CD4-positive, alpha-beta memory T cell (primary cell): ENCODE measurements around the gene FMN2. TPM values are rescaled to one million over a fixed set of nuclear protein-coding genes. Genes with fewer than 3 reads are reported as not detected.

Experiments
- CTCF ChIA-PET: fragments of 350-600 bp; sonication (Branson Sonifier 250); formaldehyde crosslinking; loops from one replicate; lab custom pipeline; 2021; ENCODE audit warnings: inconsistent platforms; ENCODE audit not compliant: partially characterized antibody; lab: Charles Lee
- POLR2A ChIA-PET: fragments of 350-600 bp; sonication (Branson Sonifier 250); formaldehyde crosslinking; loops from one replicate; lab custom pipeline; 2021; ENCODE audit not compliant: partially characterized antibody; lab: Charles Lee
- DNase-seq, 5 donors: peaks; one replicate each; pipeline versions ENCODE4 v3.0.0 to v3.0.0-alpha.2; 2020 to 2022; ENCODE audit warnings: mixed read lengths in 1 of 5
- H3K27ac ChIP-seq: one replicate; pipeline ENCODE4 v1.7.0; 2013; ENCODE audit warnings: low read depth, low read length
- H3K27me3 ChIP-seq: 2 replicates; pipeline ENCODE4 v1.7.0; 2013; ENCODE audit warnings: mild to moderate bottlenecking, low read length, moderate library complexity; ENCODE audit not compliant: insufficient read depth
- H3K36me3 ChIP-seq: 2 replicates; pipeline ENCODE4 v1.7.0; 2013; ENCODE audit warnings: mild to moderate bottlenecking, low read length, moderate library complexity; ENCODE audit not compliant: insufficient read depth
- H3K4me1 ChIP-seq: 2 replicates; pipeline ENCODE4 v1.7.0; 2013; ENCODE audit warnings: mild to moderate bottlenecking, low read length, moderate library complexity; ENCODE audit not compliant: insufficient read depth
- H3K4me3 ChIP-seq, 2 donors: one replicate each; pipeline ENCODE4 v1.7.0; 2013; ENCODE audit warnings: low read length in 2 of 2, mild to moderate bottlenecking in 1 of 2
- H3K9me3 ChIP-seq, 2 donors: one replicate each; pipeline ENCODE4 v1.7.0; 2013; ENCODE audit warnings: low read length in 2 of 2, control low read depth in 1 of 2; ENCODE audit not compliant: control insufficient read depth in 1 of 2
- H3K27ac Mint-ChIP-seq, 7 donors: one replicate each; pipeline ENCODE4 v1.8.0; 2020 to 2021; ENCODE audit warnings: mixed read lengths in 7 of 7, mild to moderate bottlenecking in 6 of 7, inconsistent platforms in 3 of 7, moderate library complexity in 3 of 7
- H3K27me3 Mint-ChIP-seq, 2 donors: one replicate each; pipeline ENCODE4 v1.8.0; 2020 to 2021; ENCODE audit warnings: mixed read lengths in 2 of 2
- H3K36me3 Mint-ChIP-seq, 2 donors: one replicate each; pipeline ENCODE4 v1.8.0; 2020 to 2021; ENCODE audit warnings: mixed read lengths in 2 of 2, inconsistent platforms in 1 of 2, mild to moderate bottlenecking in 1 of 2
- H3K4me1 Mint-ChIP-seq, 4 donors: one replicate each; pipeline ENCODE4 v1.8.0; 2020 to 2021; ENCODE audit warnings: mixed read lengths in 4 of 4, mild to moderate bottlenecking in 1 of 4
- H3K4me3 Mint-ChIP-seq, 8 donors: one replicate each; pipeline ENCODE4 v1.8.0; 2020 to 2021; ENCODE audit warnings: mixed read lengths in 8 of 8, mild to moderate bottlenecking in 7 of 8, moderate library complexity in 6 of 8, inconsistent platforms in 3 of 8
- H3K9me3 Mint-ChIP-seq, 8 donors: one replicate each; pipeline ENCODE4 v1.8.0; 2020 to 2021; ENCODE audit warnings: mixed read lengths in 8 of 8, mild to moderate bottlenecking in 5 of 8, inconsistent platforms in 3 of 8, moderate library complexity in 1 of 8
- intact Hi-C: fragments of 100-400 bp; cut with micrococcal nuclease; formaldehyde crosslinking; loops from one replicate; pipeline ENCODE4 v1.15.1; 2023
- polyA plus RNA-seq, 2 donors: library from polyadenylated mRNA; unstranded; fragments of 300-500 nt; fragmentation: Illumina TruSeq; gene quantifications; one replicate each; pipeline ENCODE4 v1.2.3, GENCODE V29; 2021
- total RNA-seq, 2 experiments: library from RNA; stranded (reverse); gene quantifications; one replicate each; pipeline ENCODE4 v1.2.3, GENCODE V29; 2021

Gene FMN2
- total and polyA plus RNA-seq, 4 experiments from 2014 or later = not detected

GRCh38 chr1:240107058-240107684 is 15.5 kb downstream of the FMN2 start:
- Histone ChIP-seq H3K36me3 (no peaks in the 10 kb centered on the region), H3K27me3 (no peaks in the 10 kb centered on the region), H3K4me3 (no peak overlapping the region), H3K4me1 (no peaks in the 10 kb centered on the region), H3K9me3 (no peaks in the 10 kb centered on the region), H3K27ac (no peak overlapping the region)
- Mint-ChIP-seq H3K27me3 (peaks cover 0 to 5% of the 10 kb centered on the region in 2 donors), H3K9me3 (peaks cover 0 to 4% (median under 1%) of the 10 kb centered on the region in 8 donors), H3K4me1 (no peaks in the 10 kb centered on the region), H3K4me3 (no peak overlapping the region), H3K36me3 (no peaks in the 10 kb centered on the region), H3K27ac (no peak overlapping the region)
- ChIA-PET CTCF (no interaction called here), POLR2A (no interaction called here)
- intact Hi-C loops = no loop called here
- no peak for DNase-seq

GRCh38 chr1:240109130-240109529 is 17.4 kb downstream of the FMN2 start:
- H3K27ac ChIP-seq = no peak overlapping the region
- no peaks in the 10 kb centered on the region for H3K27me3 ChIP-seq
- H3K9me3 Mint-ChIP-seq = peaks cover 0 to 2% (median 0%) of the 10 kb centered on the region in 8 donors
- H3K27me3 Mint-ChIP-seq = peaks cover 0 to 2% of the 10 kb centered on the region in 2 donors
- no peak overlapping the region for H3K4me3 ChIP-seq
- intact Hi-C loops = no loop called here
- no peaks in the 10 kb centered on the region for H3K36me3 Mint-ChIP-seq
- no peaks in the 10 kb centered on the region for H3K36me3 ChIP-seq
- no peak overlapping the region for H3K27ac Mint-ChIP-seq
- no peak for DNase-seq
- no peak overlapping the region for H3K4me3 Mint-ChIP-seq
- H3K4me1 Mint-ChIP-seq = no peaks in the 10 kb centered on the region
- POLR2A ChIA-PET = no interaction called here
- no peaks in the 10 kb centered on the region for H3K9me3 ChIP-seq
- no peaks in the 10 kb centered on the region for H3K4me1 ChIP-seq
- CTCF ChIA-PET = no interaction called here

- H3K4me3 Mint-ChIP-seq = no peak overlapping the region
- intact Hi-C loops = no loop called here
- POLR2A ChIA-PET = no interaction called here
Observed at GRCh38 chr1:240109920-240110636, 18.4 kb downstream of the FMN2 start.

GRCh38 chr1:240111558-240111957 is 19.9 kb downstream of the FMN2 start:
- H3K27me3 ChIP-seq = no peaks in the 10 kb centered on the region
- POLR2A ChIA-PET = no interaction called here
- no peaks in the 10 kb centered on the region for H3K4me1 Mint-ChIP-seq
- no peaks in the 10 kb centered on the region for H3K4me1 ChIP-seq
- intact Hi-C loops = no loop called here
- H3K4me3 ChIP-seq = no peak overlapping the region
- no peak overlapping the region for H3K27ac Mint-ChIP-seq
- CTCF ChIA-PET = no interaction called here
- H3K9me3 Mint-ChIP-seq = peaks cover 0 to 2% (median 0%) of the 10 kb centered on the region in 8 donors
- no peak overlapping the region for H3K4me3 Mint-ChIP-seq
- H3K27me3 Mint-ChIP-seq = peaks cover 0 to 4% of the 10 kb centered on the region in 2 donors
- no peaks in the 10 kb centered on the region for H3K36me3 ChIP-seq
- H3K9me3 ChIP-seq = no peaks in the 10 kb centered on the region
- DNase-seq = no peak
- H3K36me3 Mint-ChIP-seq = no peaks in the 10 kb centered on the region
- no peak overlapping the region for H3K27ac ChIP-seq

More at GRCh38 chr1:240109920-240110636, 18.4 kb downstream of the FMN2 start:
- Histone ChIP-seq H3K4me3 (no peak overlapping the region), H3K27ac (no peak overlapping the region), H3K4me1 (no peaks in the 10 kb centered on the region), H3K27me3 (no peaks in the 10 kb centered on the region), H3K9me3 (no peaks in the 10 kb centered on the region), H3K36me3 (no peaks in the 10 kb centered on the region)
- Mint-ChIP-seq H3K9me3 (peaks cover 0 to 2% (median 0%) of the 10 kb centered on the region in 8 donors), H3K27me3 (peaks cover 0 to 1% of the 10 kb centered on the region in 2 donors), H3K36me3 (no peaks in the 10 kb centered on the region), H3K27ac (no peak overlapping the region), H3K4me1 (no peaks in the 10 kb centered on the region)
- DNase-seq = no peak
- CTCF ChIA-PET = no interaction called here

- Histone ChIP-seq H3K4me1 (no peaks in the 10 kb centered on the region), H3K27me3 (no peaks in the 10 kb centered on the region), H3K36me3 (no peaks in the 10 kb centered on the region), H3K27ac (no peak overlapping the region), H3K4me3 (no peak overlapping the region), H3K9me3 (no peaks in the 10 kb centered on the region)
- Mint-ChIP-seq H3K4me1 (no peaks in the 10 kb centered on the region), H3K9me3 (no peaks in the 10 kb centered on the region), H3K4me3 (no peak overlapping the region), H3K27ac (no peak overlapping the region), H3K36me3 (no peaks in the 10 kb centered on the region), H3K27me3 (peaks cover 0 to 3% of the 10 kb centered on the region in 2 donors)
- ChIA-PET POLR2A (no interaction called here), CTCF (interaction anchor here (1.0 kb wide), 1 partner anchor 9 kb away, joined by 3 read pairs; no protein-coding TSS in a partner anchor)
- intact Hi-C loops = no loop called here
- no peak for DNase-seq
Observed at GRCh38 chr1:240114222-240114621, 22.5 kb downstream of the FMN2 start.

DNA sequence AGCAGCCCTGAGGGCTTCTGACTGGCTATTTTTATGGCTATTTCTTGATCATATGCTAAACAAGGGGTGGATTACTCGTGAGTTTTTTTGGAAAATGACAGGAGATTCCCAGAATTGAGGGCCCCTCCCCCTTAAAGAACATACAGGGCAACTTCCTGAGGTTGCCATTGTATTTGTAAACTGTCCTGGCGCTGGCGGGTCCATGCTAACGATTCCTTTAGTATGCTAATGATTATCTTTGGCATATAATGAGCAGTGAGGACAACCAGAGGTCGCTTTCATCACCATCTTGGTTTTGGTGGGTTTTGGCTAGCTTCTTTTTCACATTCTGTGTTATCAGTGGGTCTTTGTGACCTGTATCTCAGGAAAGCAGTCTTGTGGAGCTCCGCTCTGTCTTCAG is 24.1 kb downstream of the FMN2 start:
- no peaks in the 10 kb centered on the region for H3K4me1 Mint-ChIP-seq
- peaks cover 0 to 3% (median 0%) of the 10 kb centered on the region in 8 donors for H3K9me3 Mint-ChIP-seq
- H3K4me1 ChIP-seq = no peaks in the 10 kb centered on the region
- H3K27ac Mint-ChIP-seq = no peak overlapping the region
- H3K27ac ChIP-seq = no peak overlapping the region
- POLR2A ChIA-PET = no interaction called here
- intact Hi-C loops = no loop called here
- no peaks in the 10 kb centered on the region for H3K36me3 Mint-ChIP-seq
- peaks cover 0 to 3% of the 10 kb centered on the region in 2 donors for H3K27me3 Mint-ChIP-seq
- no peak for DNase-seq
- H3K27me3 ChIP-seq = no peaks in the 10 kb centered on the region
- H3K9me3 ChIP-seq = no peaks in the 10 kb centered on the region
- no peaks in the 10 kb centered on the region for H3K36me3 ChIP-seq
- H3K4me3 ChIP-seq = no peak overlapping the region
- CTCF ChIA-PET = no interaction called here
- no peak overlapping the region for H3K4me3 Mint-ChIP-seq

- no peaks in the 10 kb centered on the region for H3K36me3 ChIP-seq
- no peaks in the 10 kb centered on the region for H3K9me3 ChIP-seq
- no peak overlapping the region for H3K27ac ChIP-seq
- H3K9me3 Mint-ChIP-seq = peaks cover 0 to 3% (median 0%) of the 10 kb centered on the region in 8 donors
- intact Hi-C loops = no loop called here
- no peak overlapping the region for H3K4me3 Mint-ChIP-seq
- DNase-seq = no peak
- H3K4me1 Mint-ChIP-seq = no peaks in the 10 kb centered on the region
- CTCF ChIA-PET = interaction anchor here (0.9 kb wide), 1 partner anchor 33 kb away, joined by 3 read pairs; no protein-coding TSS in a partner anchor
- H3K4me3 ChIP-seq = no peak overlapping the region
- H3K27ac Mint-ChIP-seq = no peak overlapping the region
- peaks cover 0 to 3% of the 10 kb centered on the region in 2 donors for H3K27me3 Mint-ChIP-seq
- no peaks in the 10 kb centered on the region for H3K27me3 ChIP-seq
- no peaks in the 10 kb centered on the region for H3K36me3 Mint-ChIP-seq
- no peaks in the 10 kb centered on the region for H3K4me1 ChIP-seq
- POLR2A ChIA-PET = no interaction called here
Observed at GRCh38 chr1:240116831-240117769, 25.4 kb downstream of the FMN2 start.
